ENCODE measurements around the gene GNAT2.

Gene GNAT2

DNA sequence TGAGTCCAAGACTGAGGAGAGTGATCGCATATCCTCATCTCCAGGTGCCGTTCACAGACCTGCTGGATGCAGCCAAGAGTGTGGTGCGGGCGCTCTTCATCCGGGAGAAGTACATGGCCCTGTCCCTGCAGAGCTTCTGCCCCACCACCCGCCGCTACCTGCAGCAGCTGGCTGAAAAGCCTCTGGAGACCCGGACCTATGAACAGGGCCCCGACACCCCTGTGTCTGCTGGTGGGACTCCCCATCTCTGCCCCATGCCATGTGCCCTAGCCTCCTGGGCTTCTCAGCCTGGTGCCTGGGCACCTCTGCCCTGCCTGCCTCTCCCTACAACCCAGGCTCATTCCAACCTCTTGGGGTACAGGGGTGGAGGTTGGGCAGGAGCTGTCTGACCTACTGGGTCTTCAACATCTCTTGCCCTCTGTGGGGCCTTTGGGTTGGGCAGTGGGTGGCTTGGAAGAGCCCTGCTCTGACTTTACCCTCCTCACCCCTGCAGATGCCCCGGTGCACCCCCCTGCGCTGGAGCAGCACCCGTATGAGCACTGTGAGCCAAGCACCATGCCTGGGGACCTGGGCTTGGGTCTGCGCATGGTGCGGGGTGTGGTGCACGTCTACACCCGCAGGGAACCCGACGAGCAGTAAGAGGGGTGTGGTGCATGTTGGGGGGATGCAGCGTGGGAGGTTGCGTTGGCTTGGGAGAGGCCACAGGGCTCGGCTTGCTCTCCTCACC, 7.4 kb upstream of the GNAT2 start:
- no peak for DNase-seq

DNA sequence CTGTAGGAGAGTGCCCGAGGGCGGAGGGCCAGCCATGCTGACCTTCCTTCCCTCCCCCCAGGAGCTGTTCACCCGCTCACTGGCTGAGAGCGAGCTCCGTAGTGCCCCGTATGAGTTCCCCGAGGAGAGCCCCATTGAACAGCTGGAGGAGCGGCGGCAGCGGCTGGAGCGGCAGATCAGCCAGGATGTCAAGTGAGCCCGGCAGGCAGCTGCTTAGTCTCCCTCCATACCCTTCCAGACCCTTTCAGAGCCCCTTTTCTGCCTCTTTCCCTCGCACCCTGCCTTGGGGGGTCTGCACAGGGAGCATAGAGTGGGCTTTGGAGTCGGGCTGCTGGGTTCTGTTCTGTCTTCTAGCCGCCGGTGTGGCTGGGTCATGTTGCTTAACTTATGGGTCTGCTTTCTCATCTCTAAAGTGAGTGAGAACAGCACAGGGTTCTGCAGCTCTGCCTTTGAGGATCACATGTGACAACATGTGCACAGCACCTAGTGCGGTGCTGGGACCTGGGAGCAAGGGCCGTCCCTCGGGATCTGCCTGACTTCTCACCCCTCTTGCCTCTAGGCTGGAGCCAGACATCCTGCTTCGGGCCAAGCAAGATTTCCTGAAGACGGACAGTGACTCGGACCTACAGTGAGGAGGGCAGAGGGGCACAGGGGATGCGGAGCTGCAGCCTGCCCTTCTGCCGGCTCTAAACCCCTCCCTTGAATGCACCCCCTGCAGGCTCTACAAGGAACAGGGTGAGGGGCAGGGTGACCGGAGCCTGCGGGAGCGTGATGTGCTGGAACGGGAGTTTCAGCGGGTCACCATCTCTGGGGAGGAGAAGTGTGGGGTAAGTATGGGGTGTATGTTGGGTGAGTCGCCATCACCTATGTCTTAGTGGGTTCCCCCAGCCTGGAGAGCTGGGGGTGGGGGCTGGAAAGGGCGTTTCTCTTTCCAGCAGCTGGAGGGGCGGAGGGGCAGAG, 6.5 kb upstream of the GNAT2 start:
- DNase-seq, result no peak

- no peak for DNase-seq
Observed at GRCh38 chr1:109625176-109625575, 5.8 kb upstream of the GNAT2 start.

GRCh38 chr1:109624201-109625010, 5.0 kb upstream of the GNAT2 start:
- no peak for DNase-seq

GRCh38 chr1:109623601-109624161, 4.3 kb upstream of the GNAT2 start:
- no peak for DNase-seq

DNA sequence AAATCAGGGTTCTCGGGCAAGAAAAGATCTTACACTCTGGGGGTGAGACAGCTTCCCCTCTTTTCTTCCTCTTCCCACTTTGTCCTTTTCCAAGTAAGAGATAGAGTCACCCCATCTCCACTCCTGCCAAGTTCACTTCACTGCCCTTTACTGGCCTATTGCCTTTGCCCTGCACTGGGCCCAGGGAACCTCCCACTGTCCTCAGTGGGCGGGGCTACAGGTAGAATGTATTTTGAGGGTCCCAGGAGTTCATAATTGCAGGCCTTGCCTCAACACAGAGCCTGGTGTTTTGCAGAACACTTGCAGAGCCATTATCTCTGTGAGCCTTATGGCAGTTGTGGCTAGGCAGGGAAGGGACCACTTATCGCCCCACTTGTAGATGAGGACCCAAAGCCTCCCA, 3.5 kb upstream of the GNAT2 start:
- DNase-seq, result no peak

DNA sequence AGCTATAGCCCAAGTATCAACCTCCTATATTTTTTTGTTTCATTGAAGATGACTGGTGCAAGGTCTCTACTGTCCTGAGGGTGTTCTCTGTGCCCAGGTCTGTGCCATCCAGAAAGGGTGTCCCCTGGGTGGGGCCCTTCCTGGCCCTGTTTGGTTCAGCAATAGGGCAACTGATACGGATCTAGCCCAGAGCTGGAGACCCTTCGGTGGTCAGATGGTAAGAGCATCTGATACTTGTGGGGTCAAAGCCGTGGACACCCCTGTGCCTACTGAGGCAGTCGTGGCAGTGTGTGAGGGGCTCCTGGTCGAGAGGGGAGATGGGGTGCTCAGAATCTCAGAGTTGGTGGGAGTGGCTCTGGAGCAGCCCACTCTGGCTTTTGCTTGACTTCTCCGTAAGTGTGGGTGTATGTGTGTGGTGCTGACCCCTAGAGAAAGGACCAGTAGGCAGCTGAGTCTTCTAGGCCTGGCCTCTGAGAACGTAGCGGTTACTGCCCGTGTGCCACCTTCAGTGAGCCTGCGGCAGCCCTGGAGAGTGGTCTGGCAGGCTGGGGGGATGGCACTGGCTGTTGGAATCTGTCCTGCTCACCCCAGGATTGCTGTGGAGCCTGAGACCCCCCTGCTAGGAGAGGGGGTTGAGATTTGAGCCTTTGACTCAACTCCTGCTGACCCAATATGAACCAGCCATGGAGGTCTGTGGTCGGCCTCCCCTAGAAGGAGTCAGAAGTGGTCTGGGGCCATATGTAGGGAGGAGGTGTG, 2.9 kb upstream of the GNAT2 start:
- no peak for DNase-seq

GRCh38 chr1:109621379-109622136, 2.1 kb upstream of the GNAT2 start:
- no peak for DNase-seq

DNA sequence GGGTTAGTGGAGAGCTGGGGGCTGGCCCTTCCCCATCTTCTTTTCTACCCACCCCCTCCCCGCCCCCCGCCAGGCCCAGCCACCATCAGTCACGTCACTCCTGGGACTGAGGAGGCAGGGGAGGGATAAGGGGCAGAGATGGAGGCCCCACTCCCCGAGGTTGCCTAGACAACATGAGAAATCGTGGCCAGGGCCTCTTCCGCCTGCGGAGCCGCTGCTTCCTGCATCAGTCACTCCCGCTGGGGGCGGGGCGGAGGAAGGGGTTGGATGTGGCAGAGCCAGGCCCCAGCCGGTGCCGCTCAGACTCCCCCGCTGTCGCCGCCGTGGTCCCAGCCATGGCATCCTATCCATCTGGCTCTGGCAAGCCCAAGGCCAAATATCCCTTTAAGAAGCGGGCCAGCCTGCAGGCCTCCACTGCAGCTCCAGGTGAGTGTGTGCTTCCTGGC, 1.4 kb upstream of the GNAT2 start:
- DNase-seq, result peak; percentile 89 to 92

DNA sequence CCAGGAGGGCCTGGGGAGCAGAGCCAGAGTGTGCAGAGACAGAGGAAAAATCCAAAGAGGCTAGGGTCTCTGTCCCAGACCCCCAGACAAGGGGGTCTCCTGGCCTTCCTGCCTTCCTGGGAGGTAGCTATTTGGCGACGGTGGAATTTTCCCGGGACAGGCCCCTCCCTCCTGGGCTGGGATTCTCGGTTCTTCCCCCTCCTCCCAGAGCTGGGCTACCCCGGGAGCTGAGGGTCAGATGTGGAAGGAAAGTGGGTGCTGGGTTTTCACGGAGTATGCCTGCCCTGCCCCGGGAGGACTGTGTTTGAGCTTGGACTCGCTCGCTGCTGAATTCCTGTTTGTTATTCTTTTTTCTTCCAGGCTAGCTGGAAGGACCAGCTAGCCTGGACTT, 980 bp upstream of the GNAT2 start:
- DNase-seq, result peak; percentile 30 to 55

DNA sequence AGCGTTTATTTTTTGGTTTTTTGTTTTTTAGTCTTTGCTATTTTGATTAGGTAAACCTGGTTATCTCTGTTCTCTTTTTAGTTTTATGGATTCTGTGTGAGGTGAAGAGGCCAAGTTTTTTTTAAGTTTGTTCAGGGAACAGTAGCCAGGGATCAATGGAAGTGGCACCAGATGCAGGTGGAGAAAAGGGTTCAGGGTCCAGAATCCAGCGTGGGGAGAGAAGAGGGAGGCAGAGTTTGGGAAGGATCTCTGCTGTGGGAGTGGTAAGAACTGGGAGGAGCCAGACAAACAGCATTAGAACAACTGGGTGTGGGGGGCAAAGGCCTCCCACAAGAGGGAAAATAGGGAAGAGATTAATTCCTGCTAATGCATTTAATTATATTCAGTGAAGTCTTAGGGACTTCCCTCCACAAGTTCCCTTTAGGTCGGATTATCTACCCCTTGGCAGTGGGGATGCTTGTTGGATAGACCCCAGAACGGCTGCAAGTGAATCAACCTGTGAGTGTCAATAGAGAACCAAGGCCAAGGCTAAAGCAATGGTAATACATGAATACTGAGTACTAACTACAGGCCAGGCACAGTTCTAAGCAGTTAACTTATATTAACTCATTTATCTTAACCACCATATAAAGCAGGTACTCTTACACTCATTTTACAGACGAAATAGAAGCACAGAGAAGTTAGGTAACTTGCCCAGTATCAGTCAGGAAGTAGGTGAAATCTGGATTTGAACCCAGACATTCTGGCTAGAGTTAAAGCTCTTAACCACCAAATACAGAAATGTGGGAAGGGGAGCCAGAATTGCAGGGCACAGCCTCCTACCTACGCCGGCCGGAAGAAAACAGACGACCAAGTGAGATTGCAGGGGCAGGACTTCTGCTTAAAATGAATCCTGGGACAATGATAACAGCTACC, 498 bp downstream of the GNAT2 start:
- peak; percentile 61 to 87 for DNase-seq

DNA sequence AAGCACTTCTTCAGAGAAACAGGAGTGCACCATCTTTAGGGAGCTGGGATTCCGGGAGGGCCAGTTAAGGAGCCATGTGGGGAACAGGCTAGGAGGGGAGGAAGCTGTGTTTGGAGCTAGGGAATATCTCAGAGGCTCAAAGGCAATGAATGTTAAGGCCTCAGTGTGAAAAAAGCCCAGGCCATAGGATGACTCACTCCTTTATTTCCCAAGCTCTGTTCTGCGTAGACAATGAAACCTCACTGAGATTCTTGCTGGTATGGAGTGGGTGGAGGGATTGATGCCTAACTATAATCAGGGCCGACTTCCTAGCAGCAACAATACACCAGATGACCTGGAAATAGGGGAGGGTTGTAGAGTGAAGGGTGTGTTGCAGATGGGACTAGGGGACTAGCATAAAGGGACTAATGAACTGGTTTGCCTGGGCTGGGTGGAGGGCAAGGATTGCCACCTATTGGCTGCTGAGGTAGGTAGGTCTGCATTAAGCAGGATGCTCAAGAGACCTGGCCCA, 2.1 kb downstream of the GNAT2 start:
- peak; percentile 90 to 95 for DNase-seq

DNA sequence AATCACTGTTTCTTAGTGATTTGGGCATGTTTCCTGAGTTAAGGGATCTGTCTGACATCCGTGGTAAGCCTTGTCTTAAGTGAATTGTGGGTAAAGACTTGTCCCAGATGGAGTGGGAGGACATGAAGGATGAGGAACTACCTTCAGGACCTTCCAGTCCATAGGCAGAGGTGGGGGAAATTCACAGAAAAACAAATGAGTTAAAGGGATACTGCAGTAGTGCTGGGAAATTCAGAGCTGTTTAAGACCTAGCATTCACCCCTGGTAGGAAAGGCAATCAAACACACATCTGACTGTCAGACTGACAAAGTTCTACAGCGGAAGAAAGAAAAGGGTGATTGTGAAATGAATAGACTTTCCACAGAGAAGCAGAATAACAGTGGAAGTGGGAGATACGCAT, 3.0 kb downstream of the GNAT2 start:
- DNase-seq, result peak; percentile 79 to 98

- DNase-seq, result peak; percentile 87 to 97
Observed at GRCh38 chr1:109615879-109616278, 3.5 kb downstream of the GNAT2 start.

- DNase-seq, result no peak
Observed at GRCh38 chr1:109613361-109614147, 5.9 kb downstream of the GNAT2 start.

DNA sequence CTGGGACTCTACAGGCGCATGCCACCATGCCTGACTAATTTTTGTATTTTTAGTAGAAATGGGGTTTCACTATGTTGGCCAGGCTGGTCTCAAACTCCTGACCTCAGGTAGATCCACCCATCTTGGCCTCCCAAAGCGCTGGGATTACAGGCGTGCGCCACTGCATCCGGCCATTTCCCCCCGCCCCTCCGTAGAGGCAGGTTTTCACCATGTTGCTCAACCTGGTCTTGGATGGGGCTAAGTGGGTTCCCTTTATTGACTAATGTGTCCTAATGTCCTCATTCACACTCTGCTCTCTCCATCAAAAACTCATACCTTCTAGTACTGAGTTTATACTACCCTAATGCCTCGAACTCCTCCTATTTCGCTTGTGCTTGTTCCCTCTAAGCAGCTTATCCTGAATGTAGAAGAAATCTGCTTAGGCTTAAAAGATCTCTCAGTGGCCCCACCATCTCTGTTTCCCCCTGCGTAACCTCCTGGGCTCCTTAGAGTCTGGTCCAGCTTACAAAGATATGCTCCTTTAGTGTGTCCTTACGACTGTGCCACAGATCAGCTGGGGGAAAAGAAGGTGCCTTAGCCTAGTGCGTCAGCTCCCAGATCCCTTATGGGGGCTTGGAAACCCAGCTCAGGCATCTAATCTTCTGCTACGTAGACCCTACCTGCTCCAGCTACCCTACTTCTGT, 8.0 kb downstream of the GNAT2 start:
- no peak for DNase-seq

DNA sequence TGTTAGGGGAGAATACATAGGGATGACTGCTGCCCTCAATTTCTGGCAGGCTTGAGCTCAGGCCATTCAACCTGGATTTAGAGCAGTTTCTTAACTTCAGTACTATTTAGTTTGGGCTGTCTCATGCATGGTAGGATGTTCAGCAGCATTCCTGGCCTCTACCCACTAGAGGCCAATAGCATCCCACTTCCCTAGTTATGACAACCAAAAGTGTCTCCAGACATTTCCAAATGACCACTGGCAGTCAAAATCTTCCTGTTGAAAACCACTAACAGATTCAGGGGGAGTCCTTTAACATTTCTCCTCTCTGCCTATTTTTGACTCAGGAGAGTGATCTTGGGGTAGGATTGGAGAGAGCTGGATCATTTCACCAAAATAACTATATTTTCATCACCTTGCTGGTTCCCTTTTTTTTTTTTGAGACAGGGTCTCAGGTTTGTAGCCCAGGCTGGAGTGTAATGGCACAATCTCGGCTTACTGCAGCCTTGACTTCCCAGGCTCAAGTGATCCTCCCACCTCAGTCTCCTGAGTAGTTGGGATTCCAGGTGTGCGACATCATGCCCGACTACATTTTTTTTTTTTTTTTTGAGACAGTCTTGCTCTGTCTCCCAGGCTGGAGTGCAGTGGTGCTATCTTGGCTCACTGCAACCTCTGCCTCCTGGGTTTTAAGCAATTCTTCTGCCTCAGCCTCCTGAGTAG, 8.7 kb downstream of the GNAT2 start:
- no peak for DNase-seq

DNA sequence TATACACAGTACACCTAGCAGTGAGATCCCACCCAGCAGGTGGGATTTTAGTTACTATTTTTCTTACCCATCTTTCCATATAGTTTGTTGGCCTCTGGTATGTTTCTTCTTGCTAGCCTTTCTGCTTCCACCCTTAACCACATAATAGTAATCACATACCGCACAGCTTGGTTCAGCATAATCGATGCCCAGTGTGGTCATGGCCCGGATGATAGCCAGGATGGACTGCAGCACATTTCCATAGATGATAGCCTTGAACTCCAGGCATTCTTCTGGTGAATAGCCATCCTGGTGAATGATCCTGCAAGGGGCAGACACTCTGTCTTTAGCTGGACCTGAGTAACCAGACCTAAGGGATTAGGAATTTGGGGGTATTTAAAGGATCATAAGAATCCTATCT, 9.5 kb downstream of the GNAT2 start:
- no peak for DNase-seq
